ENCODE data around the gene THRA.

Gene THRA

DNA sequence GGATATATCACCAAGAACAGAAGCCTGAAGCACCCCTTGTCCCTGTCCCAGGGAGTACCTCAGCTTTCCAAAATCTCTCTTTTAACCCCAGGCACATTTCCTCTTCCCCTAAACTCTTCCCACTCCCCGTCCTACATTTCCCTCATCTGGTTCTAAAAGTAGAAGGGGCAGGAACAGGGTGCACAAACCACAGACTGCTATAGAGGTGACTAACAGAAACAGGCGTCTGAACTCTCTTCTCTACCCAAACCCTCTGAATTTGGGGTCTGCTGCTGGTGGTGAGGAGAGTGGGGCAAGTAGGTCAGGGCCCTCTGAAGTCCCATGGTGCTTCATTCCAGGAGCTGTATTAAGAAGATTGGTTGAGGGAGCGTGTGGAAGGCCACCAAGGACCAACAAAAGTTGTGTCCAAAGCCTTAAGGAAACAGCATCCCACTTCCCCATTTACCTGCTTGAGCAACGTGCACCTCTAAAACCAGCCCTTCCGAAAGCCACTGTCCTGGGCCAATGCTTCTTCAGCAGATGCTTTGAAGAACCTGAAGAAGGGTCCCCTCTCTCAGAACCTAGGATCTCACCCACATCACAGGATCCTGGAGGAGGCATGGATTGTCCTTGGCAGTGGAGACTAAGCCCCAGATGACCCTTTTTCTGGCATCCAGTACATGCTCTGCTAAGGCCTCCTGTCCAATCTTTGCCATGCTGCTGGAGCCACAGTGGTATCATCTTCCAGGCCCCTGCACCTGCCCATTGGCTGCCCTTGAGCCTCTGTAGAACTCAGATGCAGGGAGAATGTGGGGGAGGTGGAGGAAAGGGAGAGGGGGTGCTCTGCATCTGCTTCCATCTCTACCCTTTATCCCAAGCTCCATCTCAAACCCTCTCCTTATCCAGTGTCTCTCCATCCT is 43.3 kb downstream of the THRA start:
- H3K9me3 ChIP-seq (ENCODE audit: control insufficient read depth, insufficient read depth, low read length): no peaks in the 10 kb centered on the region
- no peak overlapping the region for H3K27ac ChIP-seq (ENCODE audit: low read depth, low read length)
- peaks cover 67% of the 10 kb centered on the region for H3K4me1 ChIP-seq (ENCODE audit: control insufficient read depth, insufficient read depth, low read length)
- H3K27me3 ChIP-seq (ENCODE audit: control insufficient read depth, insufficient read depth, low read length): peaks cover 38% of the 10 kb centered on the region
- no peaks in the 10 kb centered on the region for H3K36me3 ChIP-seq (ENCODE audit: control insufficient read depth, insufficient read depth, low read length)
- H3K9ac ChIP-seq (ENCODE audit: low read depth, low read length): no peak overlapping the region
- no peak overlapping the region for H3K4me3 ChIP-seq (ENCODE audit: low read depth, low read length)

DNA sequence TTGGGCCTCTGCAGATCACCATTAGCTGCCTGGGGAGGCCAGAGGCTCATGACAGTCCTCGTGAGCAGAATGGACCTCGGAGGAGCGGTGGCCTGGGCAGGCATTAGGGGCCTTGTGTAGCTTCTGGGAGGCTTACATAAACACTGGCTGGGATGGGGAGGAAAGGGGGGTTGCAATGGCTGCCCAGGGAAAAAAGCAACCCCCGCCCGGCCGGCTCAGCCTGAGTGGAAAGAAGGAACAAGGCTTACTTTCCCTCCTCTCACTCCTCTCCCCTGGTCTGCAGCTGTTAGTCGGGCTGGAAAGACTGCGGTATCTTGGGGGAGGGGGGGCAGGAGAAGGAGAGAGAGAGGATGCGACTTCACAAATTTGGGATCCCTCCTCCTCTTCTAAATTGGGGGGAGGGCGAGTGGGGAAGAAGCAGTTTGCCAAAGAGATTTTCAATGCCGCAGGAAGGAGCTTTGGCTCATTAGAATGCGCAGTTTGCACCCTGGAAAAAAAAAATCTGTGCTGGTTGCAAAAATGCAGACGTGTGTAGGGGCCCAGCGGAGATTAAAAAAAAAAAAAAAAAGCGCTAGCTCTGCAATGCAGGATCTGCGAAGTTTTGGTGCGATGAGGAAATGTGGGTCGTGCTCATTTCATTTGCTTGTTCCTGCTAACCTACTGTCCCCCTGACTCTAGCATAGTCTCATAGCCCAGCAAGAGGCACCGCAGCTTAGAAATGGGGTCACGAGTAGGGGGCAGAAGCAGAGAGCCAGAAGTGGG is 44.2 kb downstream of the THRA start:
- no peak overlapping the region for H3K27ac ChIP-seq (ENCODE audit: low read depth, low read length)
- peaks cover 34% of the 10 kb centered on the region for H3K27me3 ChIP-seq (ENCODE audit: control insufficient read depth, insufficient read depth, low read length)
- no peak overlapping the region for H3K9ac ChIP-seq (ENCODE audit: low read depth, low read length)
- H3K9me3 ChIP-seq (ENCODE audit: control insufficient read depth, insufficient read depth, low read length): no peaks in the 10 kb centered on the region
- peaks cover 71% of the 10 kb centered on the region for H3K4me1 ChIP-seq (ENCODE audit: control insufficient read depth, insufficient read depth, low read length)
- 0 out of 2 replicates have a peak overlapping the region, but pooled peaks have one; percentile 11 for H3K4me3 ChIP-seq (ENCODE audit: low read depth, low read length)
- no peaks in the 10 kb centered on the region for H3K36me3 ChIP-seq (ENCODE audit: control insufficient read depth, insufficient read depth, low read length)

DNA sequence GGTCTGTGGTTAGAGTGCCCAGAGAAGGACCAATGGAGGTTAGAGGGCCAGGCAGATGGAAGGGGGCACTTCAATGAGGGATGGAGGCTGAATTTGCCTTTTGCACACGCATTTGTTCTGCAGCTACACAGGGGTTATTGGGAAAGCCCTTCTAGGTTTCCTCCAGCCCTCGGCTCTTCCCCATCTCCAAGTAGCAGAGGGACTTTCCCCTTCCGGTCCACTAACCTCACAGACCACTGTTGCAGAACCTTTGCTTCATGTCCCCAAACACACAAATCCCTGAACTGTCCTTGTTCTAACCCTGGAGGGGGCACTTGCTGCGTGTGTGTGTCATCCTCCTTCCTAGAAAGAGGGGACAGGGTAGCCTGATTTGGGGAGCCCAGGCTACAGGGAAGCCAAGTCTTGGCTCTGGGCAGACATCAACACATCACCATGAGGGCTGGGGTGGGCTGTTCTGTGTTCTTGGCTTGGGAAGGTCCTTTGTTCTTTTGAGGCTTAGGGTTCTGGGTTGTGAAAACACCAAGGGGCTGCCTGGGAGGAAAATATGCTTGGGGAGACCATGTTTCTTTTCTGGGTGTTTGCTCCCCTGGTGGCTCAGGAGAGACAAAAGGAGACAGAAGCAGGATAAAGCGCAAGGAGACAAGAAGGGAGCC is 44.9 kb downstream of the THRA start:
- Histone ChIP-seq H3K36me3 (ENCODE audit: control insufficient read depth, insufficient read depth, low read length) (no peaks in the 10 kb centered on the region), H3K9ac (ENCODE audit: low read depth, low read length) (peak overlapping the region; percentile 38), H3K27me3 (ENCODE audit: control insufficient read depth, insufficient read depth, low read length) (peaks cover 34% of the 10 kb centered on the region), H3K4me1 (ENCODE audit: control insufficient read depth, insufficient read depth, low read length) (peaks cover 78% of the 10 kb centered on the region), H3K4me3 (ENCODE audit: low read depth, low read length) (0 out of 2 replicates have a peak overlapping the region, but pooled peaks have one; percentile 11), H3K9me3 (ENCODE audit: control insufficient read depth, insufficient read depth, low read length) (no peaks in the 10 kb centered on the region), H3K27ac (ENCODE audit: low read depth, low read length) (peak overlapping the region; percentile 17)

DNA sequence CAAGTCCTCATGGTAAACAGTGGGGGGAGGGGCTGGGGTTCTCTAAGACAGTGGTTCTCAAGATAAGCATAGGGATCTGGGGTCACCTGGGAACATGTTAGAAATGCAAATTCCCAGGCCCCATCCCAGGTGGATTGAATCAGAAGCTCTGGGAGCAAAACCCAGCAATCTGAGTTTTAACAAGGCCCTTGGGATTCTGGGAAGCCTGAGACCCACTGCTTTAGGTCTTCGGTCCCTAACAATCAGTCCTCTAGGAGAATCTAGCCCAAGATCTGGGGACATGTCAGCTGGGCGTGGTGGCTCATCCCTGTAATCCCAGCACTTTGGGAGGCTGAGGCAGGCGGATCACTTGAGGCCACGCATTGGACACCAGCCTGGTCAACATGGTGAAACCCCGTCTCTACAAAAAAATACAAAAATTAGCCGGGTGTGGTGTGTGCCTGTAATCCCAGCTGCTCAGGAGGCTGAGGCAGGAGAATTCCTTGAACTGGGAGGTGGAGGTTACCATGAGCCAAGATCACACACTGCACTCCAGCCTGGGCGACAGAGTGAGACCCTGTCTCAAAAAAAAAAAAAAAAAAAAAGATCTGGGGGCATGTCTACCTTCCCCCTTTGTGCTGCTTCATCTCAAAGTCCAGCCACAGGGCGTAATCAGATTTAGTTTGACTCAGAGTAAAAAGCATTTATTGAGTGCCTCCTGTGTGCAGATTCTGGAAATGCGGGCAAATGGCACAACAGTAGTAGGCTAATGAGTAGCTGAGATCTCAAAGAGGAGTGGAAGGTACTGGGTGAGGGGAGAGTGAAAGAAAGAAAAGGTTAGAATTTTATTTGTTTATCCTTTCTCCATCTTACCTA is 46.4 kb downstream of the THRA start:
- Histone ChIP-seq H3K4me1 (ENCODE audit: control insufficient read depth, insufficient read depth, low read length) (peaks cover 83% of the 10 kb centered on the region), H3K4me3 (ENCODE audit: low read depth, low read length) (no peak overlapping the region), H3K36me3 (ENCODE audit: control insufficient read depth, insufficient read depth, low read length) (no peaks in the 10 kb centered on the region), H3K9me3 (ENCODE audit: control insufficient read depth, insufficient read depth, low read length) (no peaks in the 10 kb centered on the region), H3K27ac (ENCODE audit: low read depth, low read length) (peak overlapping the region; percentile 76), H3K9ac (ENCODE audit: low read depth, low read length) (no peak overlapping the region), H3K27me3 (ENCODE audit: control insufficient read depth, insufficient read depth, low read length) (peaks cover 34% of the 10 kb centered on the region)

DNA sequence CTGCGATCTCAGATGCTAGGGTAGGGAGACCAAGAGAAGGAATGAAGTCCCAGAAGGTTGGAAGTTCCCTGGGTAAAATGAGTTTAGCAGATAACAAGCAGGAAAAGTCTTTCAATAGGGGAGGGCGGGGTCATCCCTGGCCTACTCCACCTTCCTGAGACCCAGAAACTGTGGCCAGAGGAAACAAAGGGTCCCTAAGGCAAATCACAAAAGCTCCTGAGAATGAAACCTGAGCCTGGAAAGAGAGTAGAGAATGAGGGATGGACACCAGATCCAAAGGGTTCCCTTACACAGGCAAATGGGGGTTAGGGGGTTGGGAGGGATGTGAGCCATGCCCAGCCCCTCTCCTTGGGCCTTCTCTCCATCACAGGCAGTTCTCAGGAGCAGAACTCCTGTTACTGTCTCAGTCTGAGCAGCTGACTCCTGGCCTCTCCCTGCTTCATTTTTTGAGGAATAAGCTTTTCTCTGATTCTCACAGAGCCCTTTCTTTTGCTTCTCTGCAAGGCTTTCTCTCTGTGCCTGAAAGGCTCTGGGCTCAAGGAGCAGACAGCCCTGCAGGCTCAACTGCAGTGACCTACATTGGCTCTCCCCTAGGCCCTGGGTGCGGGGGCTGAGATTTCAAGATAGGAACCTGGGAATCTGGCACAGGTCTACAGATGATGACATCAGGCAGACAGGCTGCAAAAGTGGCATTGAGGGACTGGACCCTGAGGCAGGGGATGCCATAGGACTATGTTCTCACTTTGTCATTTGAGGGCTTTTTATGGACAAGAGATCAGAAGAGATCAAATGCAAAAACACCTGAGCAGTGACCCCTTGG is 47.5 kb downstream of the THRA start:
- H3K4me3 ChIP-seq (ENCODE audit: low read depth, low read length): no peak overlapping the region
- H3K4me1 ChIP-seq (ENCODE audit: control insufficient read depth, insufficient read depth, low read length): peaks cover 79% of the 10 kb centered on the region
- H3K27me3 ChIP-seq (ENCODE audit: control insufficient read depth, insufficient read depth, low read length): peaks cover 33% of the 10 kb centered on the region
- H3K9ac ChIP-seq (ENCODE audit: low read depth, low read length): no peak overlapping the region
- H3K9me3 ChIP-seq (ENCODE audit: control insufficient read depth, insufficient read depth, low read length): no peaks in the 10 kb centered on the region
- peak overlapping the region; percentile 76 for H3K27ac ChIP-seq (ENCODE audit: low read depth, low read length)
- no peaks in the 10 kb centered on the region for H3K36me3 ChIP-seq (ENCODE audit: control insufficient read depth, insufficient read depth, low read length)

DNA sequence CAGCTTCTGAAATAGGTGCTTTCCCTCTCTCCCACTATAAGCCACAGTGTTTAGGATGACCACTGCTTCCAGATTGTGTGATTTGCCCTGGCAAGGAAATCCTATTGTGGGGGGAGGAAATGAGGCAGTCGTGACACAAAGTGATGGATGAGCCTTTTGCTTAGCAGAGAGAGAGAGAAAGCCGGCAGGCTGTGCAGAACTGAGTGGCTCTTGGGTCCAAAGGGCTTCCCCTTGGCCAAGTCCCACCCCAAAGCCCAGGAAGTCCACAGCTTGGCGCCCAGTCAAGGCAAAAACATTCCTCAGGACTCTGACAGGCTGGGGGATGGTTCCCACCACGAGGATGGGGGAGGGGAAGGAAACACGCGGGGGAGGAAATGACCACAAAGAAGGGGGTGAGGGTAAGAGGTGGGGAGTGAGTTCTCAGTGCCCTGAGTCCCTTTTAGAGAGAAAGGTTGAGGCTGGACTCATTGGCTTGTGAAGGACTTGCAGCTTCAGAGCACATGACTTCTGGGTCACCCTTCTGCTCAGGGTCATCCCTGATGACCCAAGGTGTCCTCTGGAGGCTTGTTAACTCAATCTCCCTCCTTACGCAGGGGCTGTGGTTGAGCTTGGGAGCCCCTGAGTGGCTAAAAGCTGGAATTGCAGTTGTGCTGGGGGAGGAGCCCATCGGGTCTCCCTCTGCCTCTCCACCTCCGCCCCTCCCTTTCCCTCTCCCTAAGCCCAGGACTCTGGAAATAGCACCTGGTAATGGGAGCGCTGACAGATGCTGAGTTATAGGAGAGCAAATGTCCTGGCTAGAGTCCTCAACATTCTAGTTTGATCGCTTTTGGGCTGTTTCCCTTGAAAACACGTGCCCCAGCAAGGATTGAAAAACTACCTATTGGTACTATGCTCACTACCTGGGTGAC is 48.7 kb downstream of the THRA start:
- Histone ChIP-seq H3K27me3 (ENCODE audit: control insufficient read depth, insufficient read depth, low read length) (peaks cover 20% of the 10 kb centered on the region), H3K9me3 (ENCODE audit: control insufficient read depth, insufficient read depth, low read length) (no peaks in the 10 kb centered on the region), H3K27ac (ENCODE audit: low read depth, low read length) (peak overlapping the region; percentile 52), H3K4me1 (ENCODE audit: control insufficient read depth, insufficient read depth, low read length) (peaks cover 73% of the 10 kb centered on the region), H3K36me3 (ENCODE audit: control insufficient read depth, insufficient read depth, low read length) (no peaks in the 10 kb centered on the region), H3K9ac (ENCODE audit: low read depth, low read length) (peak overlapping the region; percentile 0; the same call in 1 of the 2 replicates), H3K4me3 (ENCODE audit: low read depth, low read length) (no peak overlapping the region)

DNA sequence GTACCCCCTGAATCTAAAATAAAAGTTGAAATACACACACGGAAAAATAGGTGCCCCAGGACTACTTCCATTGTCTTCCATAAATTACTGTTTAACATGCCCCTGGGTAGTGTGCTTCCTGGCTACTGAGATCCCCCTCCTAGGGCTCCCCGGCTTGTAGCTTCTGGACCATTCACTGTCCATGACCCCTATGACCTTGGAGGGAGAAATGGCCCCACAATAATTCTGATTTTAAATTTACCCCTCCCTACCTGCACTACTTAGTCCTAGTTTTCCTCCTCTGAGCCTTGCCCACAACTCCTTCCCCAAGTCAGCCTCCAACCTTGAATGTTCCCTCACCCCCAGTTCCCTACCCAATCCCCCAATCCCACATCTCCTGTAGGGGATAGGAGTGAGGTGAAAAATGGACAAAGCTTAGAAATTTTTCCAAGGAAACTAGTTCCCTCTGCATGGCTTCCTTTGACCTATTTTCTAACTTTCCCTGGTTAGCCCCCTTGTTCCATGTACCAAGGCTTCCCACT is 49.5 kb downstream of the THRA start:
- Histone ChIP-seq H3K36me3 (ENCODE audit: control insufficient read depth, insufficient read depth, low read length) (no peaks in the 10 kb centered on the region), H3K9ac (ENCODE audit: low read depth, low read length) (no peak overlapping the region), H3K4me1 (ENCODE audit: control insufficient read depth, insufficient read depth, low read length) (peaks cover 65% of the 10 kb centered on the region), H3K27me3 (ENCODE audit: control insufficient read depth, insufficient read depth, low read length) (peaks cover 12% of the 10 kb centered on the region), H3K4me3 (ENCODE audit: low read depth, low read length) (no peak overlapping the region; the same call in 1 of the 2 replicates), H3K27ac (ENCODE audit: low read depth, low read length) (peak overlapping the region; percentile 21), H3K9me3 (ENCODE audit: control insufficient read depth, insufficient read depth, low read length) (no peaks in the 10 kb centered on the region)

DNA sequence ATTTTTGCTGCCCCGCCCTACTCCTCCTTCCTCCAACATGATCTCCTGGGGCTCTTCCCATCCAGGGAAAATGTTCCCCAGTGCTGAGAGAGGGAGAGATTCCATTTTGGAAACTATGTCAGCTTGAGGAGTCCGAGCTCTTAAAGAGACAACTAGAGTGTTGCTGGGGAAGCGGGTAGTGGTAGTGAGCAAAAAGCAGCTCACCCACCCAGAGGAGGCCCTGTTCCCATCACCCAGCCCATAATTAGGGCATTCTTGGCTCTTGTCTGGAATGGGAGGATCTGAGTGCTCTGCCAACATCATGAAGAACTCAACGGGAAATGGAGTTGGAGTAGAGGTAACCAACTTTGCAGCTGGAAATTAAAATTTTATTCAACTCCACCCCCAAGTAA is 49.9 kb downstream of the THRA start:
- Histone ChIP-seq H3K27ac (ENCODE audit: low read depth, low read length) (peak overlapping the region; percentile 21), H3K4me1 (ENCODE audit: control insufficient read depth, insufficient read depth, low read length) (peaks cover 60% of the 10 kb centered on the region), H3K27me3 (ENCODE audit: control insufficient read depth, insufficient read depth, low read length) (peaks cover 8% of the 10 kb centered on the region), H3K4me3 (ENCODE audit: low read depth, low read length) (no peak overlapping the region), H3K9ac (ENCODE audit: low read depth, low read length) (no peak overlapping the region), H3K36me3 (ENCODE audit: control insufficient read depth, insufficient read depth, low read length) (no peaks in the 10 kb centered on the region), H3K9me3 (ENCODE audit: control insufficient read depth, insufficient read depth, low read length) (no peaks in the 10 kb centered on the region)
